ENCODE data around the gene SUN1. TPM values are rescaled to one million over a fixed set of nuclear protein-coding genes. Genes with fewer than 3 reads are reported as not detected.
A peak's percentile ranks its signal among the peaks of the same experiment; 100 is the strongest.
"Not testable (repeated sequence)": the region's sequence is repeated elsewhere in the genome, so short reads cannot be mapped to it uniquely, and the experiment has no call there.

The SUN1 gene
- total RNA-seq, 2 experiments from 2014 or later: 50.1 to 53.4 TPM

DNA sequence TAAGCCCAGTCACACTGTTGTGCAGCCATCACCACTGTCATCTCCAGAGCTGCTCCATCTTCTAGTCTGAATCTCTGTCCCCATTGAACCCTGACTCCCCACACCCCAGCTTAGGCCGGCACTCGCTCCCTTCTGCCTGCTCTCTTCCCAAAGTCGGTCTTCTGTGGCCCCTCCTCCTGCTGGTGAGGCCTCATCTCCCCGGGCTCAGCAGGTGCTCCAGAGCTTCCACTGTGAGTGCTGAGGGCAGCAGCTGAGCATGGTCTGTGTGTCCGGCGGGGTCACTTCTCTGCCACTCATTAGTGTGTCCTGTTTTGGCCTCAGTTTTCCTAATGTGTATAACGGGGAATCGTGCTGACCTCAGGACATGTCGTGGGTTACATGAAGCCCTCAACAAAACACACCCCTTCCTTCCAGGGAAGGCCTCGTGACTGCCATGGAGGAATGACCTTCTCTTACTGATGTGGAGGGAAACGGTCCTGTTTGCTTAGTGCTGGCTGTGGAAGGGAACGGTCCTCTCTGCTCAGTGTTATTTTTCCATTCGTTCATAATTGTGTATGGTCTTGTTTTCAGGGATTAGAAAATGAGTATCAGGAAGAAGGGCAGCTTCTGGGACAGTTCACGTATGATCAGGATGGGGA is 39.7 kb downstream of the SUN1 start:
- H3K27ac Mint-ChIP-seq: no peak overlapping the region
- H3K4me1 Mint-ChIP-seq: peaks cover 21% of the 10 kb centered on the region
- no peak overlapping the region for H3K4me3 Mint-ChIP-seq
- no peaks in the 10 kb centered on the region for H3K9me3 Mint-ChIP-seq
- peaks cover 29% of the 10 kb centered on the region for H3K36me3 Mint-ChIP-seq
- no peak for DNase-seq
- H3K27me3 Mint-ChIP-seq: no peaks in the 10 kb centered on the region

DNA sequence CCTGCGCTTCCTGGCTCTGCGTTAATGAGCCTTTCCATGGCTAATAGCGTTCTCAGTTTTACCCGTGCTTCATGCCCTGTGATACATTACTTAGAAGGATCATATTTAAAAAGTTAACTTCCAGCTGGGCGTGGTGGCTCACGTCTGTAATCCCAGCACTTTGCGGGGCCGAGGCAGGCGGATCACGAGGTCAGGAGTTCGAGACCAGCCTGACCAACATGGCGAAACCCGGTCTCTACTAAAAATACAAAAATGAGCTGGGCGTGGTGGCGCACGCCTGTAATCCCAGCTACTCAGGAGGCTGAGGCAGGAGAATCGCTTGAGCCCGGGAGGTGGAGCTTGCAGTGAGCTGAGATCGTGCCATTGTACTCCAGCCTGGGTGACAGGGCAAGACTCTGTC is 40.4 kb downstream of the SUN1 start:
- not testable (repeated sequence) for H3K27ac Mint-ChIP-seq

DNA sequence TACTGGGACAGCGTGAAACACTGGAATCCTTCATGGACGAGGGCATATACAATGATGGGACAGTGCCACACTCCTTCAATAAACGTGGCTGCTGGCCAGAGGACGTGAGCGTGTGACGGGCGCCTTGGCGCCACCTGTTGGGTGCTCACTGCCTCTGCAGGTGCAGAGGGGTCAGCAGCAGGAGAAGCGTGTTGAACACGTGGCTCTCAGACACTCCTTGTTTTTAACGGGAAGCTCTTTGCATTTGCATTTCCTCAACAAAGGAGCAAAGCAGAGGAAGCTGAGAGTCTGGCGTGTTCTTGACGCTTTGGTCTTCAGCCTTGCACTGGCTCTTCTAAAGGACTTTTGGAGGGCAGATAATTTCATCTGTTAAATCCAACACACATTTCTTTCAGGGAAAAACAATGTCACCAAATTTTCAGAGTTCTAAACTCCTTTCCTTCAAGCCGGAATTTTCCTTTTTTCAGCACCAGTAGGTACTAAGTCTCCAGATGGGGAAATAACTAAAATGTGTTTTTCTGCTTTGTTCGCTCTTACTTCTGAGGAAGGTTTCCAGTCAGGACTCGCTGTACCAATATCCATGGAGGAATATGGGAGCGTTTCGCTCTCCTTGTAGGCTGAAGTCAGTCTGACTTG is 41.2 kb downstream of the SUN1 start:
- Mint-ChIP-seq H3K4me3 (no peak overlapping the region), H3K36me3 (peaks cover 31% of the 10 kb centered on the region), H3K27me3 (no peaks in the 10 kb centered on the region), H3K27ac (peak overlapping the region; percentile 85), H3K9me3 (no peaks in the 10 kb centered on the region), H3K4me1 (peaks cover 23% of the 10 kb centered on the region)
- DNase-seq: peak; percentile 75

More for the DNA sequence above, 40.4 kb downstream of the SUN1 start:
- H3K9me3 Mint-ChIP-seq, DNase-seq, H3K4me3 Mint-ChIP-seq, H3K27me3 Mint-ChIP-seq: not testable (repeated sequence)
- peaks cover 31% of the 10 kb centered on the region for H3K36me3 Mint-ChIP-seq
- peaks cover 21% of the 10 kb centered on the region for H3K4me1 Mint-ChIP-seq

DNA sequence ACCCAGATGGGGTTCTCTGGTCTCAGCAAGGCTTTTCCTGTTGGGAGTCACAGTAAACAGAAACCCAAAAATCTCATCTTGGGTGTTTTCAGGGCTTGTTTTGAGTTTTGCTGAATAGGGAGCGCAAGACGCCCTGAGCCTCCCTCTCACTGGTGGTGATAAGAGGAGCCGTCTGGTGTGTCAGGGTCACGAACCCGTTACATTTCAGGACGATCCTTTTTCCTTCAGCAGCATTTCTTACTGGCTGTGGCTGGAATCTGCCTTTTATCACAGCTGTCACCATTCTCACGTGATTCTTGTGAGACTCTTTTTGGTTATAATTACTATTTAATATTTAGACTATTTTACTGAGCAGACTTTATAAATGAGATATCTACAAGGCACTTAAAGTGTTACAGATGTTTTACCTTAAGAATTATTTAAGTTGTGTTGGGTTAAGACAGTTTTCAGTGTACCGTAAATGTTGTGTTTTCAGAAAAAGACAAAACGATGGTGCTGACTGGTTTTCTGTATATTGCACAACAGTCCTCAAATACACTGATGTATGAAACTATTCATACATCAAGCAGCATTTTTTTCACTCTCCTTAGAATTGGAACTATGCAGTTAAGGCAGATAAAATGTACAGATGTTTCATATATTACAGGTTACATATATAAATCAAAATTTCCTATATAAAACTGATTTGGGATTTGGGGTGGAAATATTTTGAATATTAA is 41.9 kb downstream of the SUN1 start:
- Mint-ChIP-seq H3K36me3 (peaks cover 30% of the 10 kb centered on the region), H3K27me3 (no peaks in the 10 kb centered on the region)

DNA sequence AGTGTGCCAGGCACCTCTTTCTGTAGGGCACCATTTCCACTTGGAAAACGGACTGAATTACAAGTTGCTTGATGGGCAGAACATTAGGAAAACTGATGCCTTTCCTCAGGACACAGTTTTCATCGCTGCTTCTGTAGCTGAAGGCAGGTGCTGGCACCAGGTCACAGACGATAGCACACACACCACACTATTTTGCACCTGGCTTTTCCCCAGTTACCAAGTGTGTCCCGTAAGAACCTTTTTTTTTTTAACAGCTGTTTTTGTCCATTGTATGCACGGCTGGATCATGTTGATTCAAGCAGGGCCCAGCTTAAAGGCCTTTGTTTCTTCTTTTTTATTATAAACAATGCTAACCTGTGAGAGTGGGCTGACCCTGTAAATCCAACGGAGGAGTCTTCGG is 42.8 kb downstream of the SUN1 start:
- no peak for DNase-seq
- peaks cover 25% of the 10 kb centered on the region for H3K36me3 Mint-ChIP-seq
- H3K4me3 Mint-ChIP-seq: no peak overlapping the region
- no peaks in the 10 kb centered on the region for H3K27me3 Mint-ChIP-seq
- H3K9me3 Mint-ChIP-seq: no peaks in the 10 kb centered on the region
- H3K27ac Mint-ChIP-seq: no peak overlapping the region
- H3K4me1 Mint-ChIP-seq: peaks cover 24% of the 10 kb centered on the region

More for the DNA sequence above, 41.9 kb downstream of the SUN1 start:
- no peak for DNase-seq
- Mint-ChIP-seq H3K4me3 (no peak overlapping the region), H3K4me1 (peaks cover 23% of the 10 kb centered on the region), H3K27ac (peak overlapping the region; percentile 85), H3K9me3 (no peaks in the 10 kb centered on the region)

DNA sequence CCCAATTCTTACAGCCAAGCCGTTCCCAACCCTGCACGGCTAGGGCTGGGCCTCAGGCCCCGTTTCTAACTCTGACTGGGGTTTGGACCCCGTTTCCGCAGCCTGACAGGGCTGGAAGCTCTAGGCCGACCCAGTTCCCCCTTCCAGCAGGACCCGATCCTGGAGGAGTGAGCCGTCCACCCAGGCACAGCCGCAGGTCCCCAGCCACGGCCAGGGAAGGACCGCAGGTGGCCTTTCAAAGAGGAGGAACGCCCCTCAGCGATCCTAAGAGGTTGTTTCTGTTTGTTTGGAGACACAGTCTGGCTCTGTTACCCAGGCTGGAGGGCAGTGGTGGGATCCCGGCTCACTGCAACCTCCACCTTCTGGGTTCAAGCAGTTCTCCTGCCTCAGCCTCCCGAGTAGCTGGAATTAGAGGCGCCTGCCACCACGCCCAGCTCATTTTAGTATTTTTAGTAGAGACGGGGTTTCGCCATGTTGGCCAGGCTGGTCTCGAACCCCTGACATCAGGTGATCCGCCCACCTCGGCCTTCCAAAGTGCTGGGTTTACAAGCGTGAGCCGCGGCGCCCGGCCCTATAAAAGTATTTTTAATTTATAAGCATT is 43.3 kb downstream of the SUN1 start:
- no peaks in the 10 kb centered on the region for H3K9me3 Mint-ChIP-seq
- H3K27me3 Mint-ChIP-seq: no peaks in the 10 kb centered on the region
- peaks cover 24% of the 10 kb centered on the region for H3K36me3 Mint-ChIP-seq
- peak overlapping the region; percentile 56 for H3K27ac Mint-ChIP-seq
- H3K4me3 Mint-ChIP-seq: no peak overlapping the region
- no peak for DNase-seq
- H3K4me1 Mint-ChIP-seq: peaks cover 24% of the 10 kb centered on the region

DNA sequence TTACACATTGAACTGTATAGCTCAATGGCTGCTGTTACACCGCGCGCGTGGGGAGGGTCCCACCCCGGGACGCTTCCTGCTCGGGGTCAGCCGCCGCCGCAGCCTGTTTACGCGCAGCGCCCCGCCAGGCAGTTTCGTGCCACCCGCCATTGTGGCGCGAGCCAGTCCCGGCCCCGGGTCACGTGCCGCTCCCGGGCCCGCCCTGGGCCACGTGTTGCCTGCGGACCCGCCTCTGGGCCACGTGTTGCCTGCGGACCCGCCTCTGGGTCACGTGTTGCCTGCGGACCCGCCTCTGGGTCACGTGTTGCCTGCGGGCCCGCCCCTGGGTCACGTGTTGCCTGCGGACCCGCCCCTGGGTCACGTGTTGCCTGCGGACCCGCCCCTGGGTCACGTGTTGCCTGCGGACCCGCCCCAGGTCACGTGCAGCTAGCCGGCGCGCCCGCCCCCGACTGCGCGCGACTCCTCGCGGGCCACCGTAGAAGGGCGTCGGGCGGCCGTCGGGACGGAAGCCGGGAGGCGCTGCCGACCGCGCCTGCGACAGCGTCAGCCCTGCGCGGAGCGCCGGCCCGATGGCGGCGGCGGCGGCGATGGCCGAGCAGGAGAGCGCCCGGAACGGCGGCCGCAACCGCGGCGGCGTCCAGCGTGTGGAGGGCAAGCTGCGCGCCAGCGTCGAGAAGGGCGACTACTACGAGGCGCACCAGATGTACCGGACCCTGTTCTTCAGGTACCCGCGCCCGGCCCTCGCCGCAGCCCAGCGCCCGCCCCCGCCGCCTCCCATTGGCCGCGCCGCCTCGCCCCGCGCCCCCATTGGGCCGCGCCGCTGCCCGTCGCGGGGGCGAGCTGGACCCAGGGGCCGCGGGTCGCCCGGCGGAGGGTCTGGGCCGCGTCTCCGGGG is 44.0 kb downstream of the SUN1 start, which contains the start of gene GET4:
GET4 (plus strand) TSS at position 478 of the 895 bp plus-strand sequence; CDS start at position 570, 92 bp downstream.
- Mint-ChIP-seq H3K4me3 (peak within 1 kb of the TSS; percentile 99), H3K27me3 (no peaks in the 10 kb centered on the region), H3K4me1 (peaks cover 24% of the 10 kb centered on the region), H3K9me3 (no peaks in the 10 kb centered on the region), H3K36me3 (peaks cover 21% of the 10 kb centered on the region), H3K27ac (peak within 1 kb of the TSS; percentile 92)
- DNase-seq: peak; percentile 98

DNA sequence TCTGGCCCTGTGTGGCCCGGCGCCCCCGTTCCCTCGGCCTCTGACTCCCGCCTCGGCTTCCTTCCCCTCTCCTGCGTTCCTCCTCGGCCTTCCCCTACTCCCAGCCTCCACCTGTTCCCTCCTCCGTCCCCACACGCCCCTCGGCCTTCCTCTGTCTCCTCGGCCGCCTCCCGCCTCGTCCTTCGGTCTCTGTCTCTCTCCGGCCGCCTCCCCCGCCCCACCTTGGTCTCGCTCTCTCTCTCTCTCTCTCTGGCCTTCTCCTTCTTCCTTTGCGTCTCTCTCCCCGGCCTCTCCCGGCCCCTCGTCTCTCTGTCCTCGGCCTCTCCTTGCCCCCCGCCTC is 44.7 kb downstream of the SUN1 start:
- peaks cover 27% of the 10 kb centered on the region for H3K4me1 Mint-ChIP-seq
- no peak for DNase-seq
- peaks cover 24% of the 10 kb centered on the region for H3K36me3 Mint-ChIP-seq
- H3K27me3 Mint-ChIP-seq: no peaks in the 10 kb centered on the region
- H3K4me3 Mint-ChIP-seq: peak overlapping the region; percentile 99
- H3K27ac Mint-ChIP-seq: peak overlapping the region; percentile 92
- H3K9me3 Mint-ChIP-seq: no peaks in the 10 kb centered on the region

DNA sequence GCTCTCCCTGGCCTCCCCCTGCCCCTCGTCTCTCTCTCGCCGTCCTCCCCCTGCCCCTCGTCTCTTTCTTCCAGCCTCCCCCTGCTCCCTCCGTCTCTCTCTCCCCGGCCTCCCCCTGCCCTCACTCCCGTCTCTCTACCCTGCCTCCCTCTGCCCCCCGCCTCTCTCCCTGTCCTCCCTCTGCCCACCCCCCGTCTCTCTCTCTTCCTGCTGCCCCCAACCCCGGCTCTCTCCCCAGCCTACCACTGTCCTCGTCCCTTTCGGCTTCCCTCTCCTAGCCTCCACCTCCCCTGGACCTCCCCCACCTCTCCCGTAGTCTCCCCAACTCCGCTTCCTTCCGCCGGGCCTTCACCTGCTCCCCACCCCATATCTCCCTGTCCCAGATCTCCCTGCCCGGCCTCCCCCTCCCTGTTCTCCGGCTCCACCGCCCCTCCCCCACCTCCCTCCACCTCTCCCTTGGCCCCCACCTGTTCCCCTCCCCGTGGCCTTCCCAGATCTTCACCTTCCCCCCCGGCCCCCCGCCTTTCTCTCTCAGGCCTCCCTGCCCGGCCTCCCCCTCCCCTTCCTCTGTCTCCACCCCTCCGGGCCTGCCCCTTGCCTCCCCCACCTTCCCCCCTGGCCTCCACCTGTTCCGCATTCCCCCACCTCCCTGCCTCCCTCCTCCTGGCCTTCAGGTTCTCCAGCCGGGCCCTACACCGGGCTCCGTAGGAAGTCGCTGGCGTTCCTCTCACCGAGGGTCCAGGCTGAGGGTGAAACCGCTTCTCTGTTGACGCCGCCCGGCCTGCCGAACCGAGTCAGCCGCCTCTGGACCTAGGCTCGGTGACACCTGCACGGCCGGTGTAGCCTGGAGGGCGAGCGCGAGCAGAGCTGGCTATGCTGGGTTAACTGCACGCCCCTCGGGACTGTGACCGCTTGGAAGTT is 45.3 kb downstream of the SUN1 start:
- Mint-ChIP-seq H3K27me3 (no peaks in the 10 kb centered on the region), H3K36me3 (peaks cover 21% of the 10 kb centered on the region), H3K4me3 (peak overlapping the region; percentile 99), H3K9me3 (no peaks in the 10 kb centered on the region), H3K4me1 (peaks cover 30% of the 10 kb centered on the region), H3K27ac (peak overlapping the region; percentile 92)
- no peak for DNase-seq

DNA sequence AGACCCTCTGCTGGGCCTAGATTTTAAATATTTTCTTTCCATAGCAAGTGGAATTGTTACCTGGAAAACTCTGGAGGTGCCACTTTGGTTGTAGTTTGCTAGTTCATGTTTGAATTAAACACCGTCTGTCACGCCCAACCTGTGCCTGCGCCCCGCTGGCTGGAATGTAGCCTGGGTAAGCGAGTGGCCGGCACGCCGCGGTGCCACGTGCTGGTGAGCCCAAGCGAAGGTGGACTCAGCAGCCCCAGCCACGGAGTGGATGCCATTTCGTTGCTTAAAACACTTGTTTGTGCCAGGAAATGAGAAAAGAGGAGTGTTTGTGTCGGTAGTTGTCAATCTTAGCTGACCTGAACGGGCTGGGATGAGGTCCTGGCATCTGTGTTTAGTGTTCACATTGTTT is 46.8 kb downstream of the SUN1 start:
- H3K36me3 Mint-ChIP-seq: peaks cover 7% of the 10 kb centered on the region
- H3K9me3 Mint-ChIP-seq: no peaks in the 10 kb centered on the region
- peaks cover 23% of the 10 kb centered on the region for H3K4me1 Mint-ChIP-seq
- DNase-seq: no peak
- no peaks in the 10 kb centered on the region for H3K27me3 Mint-ChIP-seq
- H3K27ac Mint-ChIP-seq: no peak overlapping the region
- H3K4me3 Mint-ChIP-seq: peak overlapping the region; percentile 51

DNA sequence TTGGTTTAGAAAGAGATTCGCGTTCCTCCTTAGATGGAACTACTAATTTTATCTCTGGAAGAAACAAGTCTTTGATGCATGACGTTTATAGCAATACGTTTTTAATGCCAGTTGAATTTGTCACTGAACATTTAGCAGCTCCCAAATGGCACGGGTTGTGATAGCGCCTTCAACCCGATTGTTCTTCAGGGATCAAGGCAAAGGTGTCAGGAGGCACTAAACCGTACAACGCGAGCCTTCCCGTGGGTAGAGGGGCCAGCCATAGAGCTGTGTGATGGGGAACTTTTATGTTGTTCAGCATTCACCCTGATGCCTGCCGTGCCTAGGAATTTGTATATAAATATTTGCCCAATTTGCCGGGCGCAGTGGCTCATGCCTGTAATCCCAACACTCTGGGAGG is 47.4 kb downstream of the SUN1 start:
- Mint-ChIP-seq H3K27ac (no peak overlapping the region), H3K36me3 (peaks cover 7% of the 10 kb centered on the region), H3K9me3 (no peaks in the 10 kb centered on the region), H3K27me3 (no peaks in the 10 kb centered on the region), H3K4me3 (no peak overlapping the region), H3K4me1 (peaks cover 22% of the 10 kb centered on the region)
- no peak for DNase-seq

DNA sequence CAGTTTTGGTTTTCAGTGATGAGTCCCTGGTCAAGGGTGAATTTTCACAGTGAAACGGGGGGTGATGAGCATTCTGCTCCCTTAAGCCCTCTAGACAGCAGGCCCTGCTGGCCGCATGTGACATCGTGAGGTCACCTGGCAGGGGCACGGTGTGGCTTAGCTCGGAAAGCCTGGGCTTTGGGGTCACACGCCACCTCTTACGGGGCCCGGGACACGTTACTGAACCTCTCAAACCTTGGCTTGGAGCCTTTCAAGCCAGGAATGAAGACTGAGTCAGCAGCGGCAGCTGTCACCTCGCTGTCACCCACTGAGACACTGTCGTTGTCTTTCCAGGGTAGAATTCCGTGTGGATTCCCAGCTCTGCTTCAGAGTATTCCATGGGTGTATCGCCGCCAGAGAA is 48.2 kb downstream of the SUN1 start:
- Mint-ChIP-seq H3K27ac (no peak overlapping the region), H3K9me3 (no peaks in the 10 kb centered on the region), H3K4me3 (no peak overlapping the region), H3K36me3 (peaks cover 7% of the 10 kb centered on the region), H3K4me1 (peaks cover 21% of the 10 kb centered on the region), H3K27me3 (no peaks in the 10 kb centered on the region)
- DNase-seq: no peak

DNA sequence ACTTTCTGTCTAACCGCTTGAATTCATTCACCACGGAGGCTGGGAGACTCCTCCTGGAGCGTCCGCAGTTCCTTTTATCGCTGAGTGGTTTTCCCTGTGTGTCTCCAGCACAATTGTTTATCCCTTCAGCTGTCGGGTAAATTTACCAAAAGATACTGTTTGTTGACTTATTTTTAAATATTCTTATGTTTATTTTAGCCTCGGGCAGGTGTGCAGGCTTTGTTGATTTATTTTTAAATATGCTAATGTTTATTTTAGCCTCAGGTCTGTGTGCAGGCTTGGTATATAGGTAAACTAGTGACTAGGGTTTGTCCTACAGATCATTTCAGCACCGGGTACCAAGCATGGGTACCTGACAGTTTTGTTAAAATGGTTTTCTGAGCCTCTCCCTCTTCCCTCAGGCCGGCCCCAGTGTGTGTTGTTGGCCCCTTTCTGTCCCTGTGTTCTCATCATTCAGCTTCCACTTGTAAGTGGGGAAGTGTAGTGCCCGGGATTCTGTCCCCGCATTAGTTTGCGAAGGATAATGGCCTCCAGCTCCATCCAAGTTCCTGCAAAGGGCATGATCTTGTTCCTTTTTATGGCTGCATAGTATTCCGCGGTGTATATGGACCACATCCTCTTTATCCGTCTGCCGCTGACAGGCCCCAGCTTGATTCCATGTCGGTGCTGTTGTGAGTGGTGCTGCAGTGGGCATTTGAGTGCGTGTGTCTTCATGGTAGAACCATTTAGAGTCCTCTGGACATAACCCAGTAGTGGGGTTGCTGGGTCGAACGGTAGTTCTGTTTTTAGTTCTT is 49.4 kb downstream of the SUN1 start:
- Mint-ChIP-seq H3K27ac (no peak overlapping the region), H3K36me3 (peaks cover 7% of the 10 kb centered on the region), H3K4me1 (peaks cover 21% of the 10 kb centered on the region)

More for the DNA sequence above, 49.4 kb downstream of the SUN1 start:
- Mint-ChIP-seq H3K9me3 (no peaks in the 10 kb centered on the region), H3K4me3 (no peak overlapping the region), H3K27me3 (no peaks in the 10 kb centered on the region)
- DNase-seq: no peak

Measured in activated naive CD8-positive, alpha-beta T cell treated with anti-CD3 and anti-CD28 coated beads for 36 hours (primary cell).